H1 (cell line): ENCODE results near the gene BIRC7. TPM values are rescaled to one million over a fixed set of nuclear protein-coding genes. Genes with fewer than 3 reads are reported as not detected.

Experiments
- BRCA1 ChIP-seq: IDR thresholded peaks from 2 replicates; pipeline ENCODE4 v1.6.1; 2012; ENCODE audit warnings: low read depth, low read length, improper control_type of control experiment
- CHD7 ChIP-seq: fragments of 300-600 bp; sonication (generic); IDR thresholded peaks from 2 replicates; pipeline ENCODE4 v1.7.1; 2012; ENCODE audit warnings: low read length, moderate library complexity, mild to moderate bottlenecking, inconsistent platforms; ENCODE audit not compliant: insufficient replicate concordance
- CREB1 ChIP-seq: IDR thresholded peaks from 2 replicates; pipeline ENCODE4 v1.6.1; 2012; ENCODE audit warnings: inconsistent platforms
- HDAC6 ChIP-seq: IDR thresholded peaks from one replicate; pipeline ENCODE4 v1.7.1; 2012; ENCODE audit warnings: low read depth, mild to moderate bottlenecking, inconsistent platforms, low read length, moderate library complexity
- PHF8 ChIP-seq: fragments of 200-600 bp; sonication (generic); conservative IDR thresholded peaks from 2 replicates; pipeline ENCODE4 v1.7.1; 2012; ENCODE audit warnings: low read depth, mild to moderate bottlenecking, inconsistent platforms, low read length, moderate library complexity
- RAD21 ChIP-seq, 2 experiments: IDR thresholded peaks in 1 of 2; conservative IDR thresholded peaks in 1 of 2; 2 replicates each; pipeline ENCODE4 v1.6.1; 2011; ENCODE audit warnings: low read depth in 2 of 2, low read length in 2 of 2, improper control_type of control experiment in 1 of 2, inconsistent platforms in 1 of 2, mild to moderate bottlenecking in 1 of 2, moderate library complexity in 1 of 2
- RXRA ChIP-seq: IDR thresholded peaks from 2 replicates; pipeline ENCODE4 v1.6.1; 2011; ENCODE audit warnings: low read depth, mild to moderate bottlenecking, low read length, moderate library complexity; ENCODE audit not compliant: insufficient read depth
- SIN3A ChIP-seq, 2 experiments: IDR thresholded peaks in 1 of 2; conservative IDR thresholded peaks in 1 of 2; 2 replicates each; pipeline ENCODE4 v1.6.1; 2011 to 2012; ENCODE audit warnings: low read length in 2 of 2, improper control_type of control experiment in 1 of 2, low read depth in 1 of 2, mild to moderate bottlenecking in 1 of 2
- YY1 ChIP-seq: IDR thresholded peaks from 2 replicates; pipeline ENCODE4 v1.6.1; 2011; ENCODE audit warnings: low read depth, mild to moderate bottlenecking, low read length
- polyA plus RNA-seq, 7 experiments: library from polyadenylated mRNA; depleted of rRNA in 3 of 7; stranded (reverse) in 5 of 7; unstranded in 2 of 7; fragments of >200 nt in 5 of 7; fragments of 200-250 nt in 2 of 7; gene quantifications; 1 replicate in 5 of 7; 2 replicates in 1 of 7; 4 replicates in 1 of 7; pipeline versions ENCODE4 v1.2.1 to v1.2.3, GENCODE V29; 2011 to 2013; ENCODE audit warnings: missing spikeins in 2 of 7, mixed read lengths in 2 of 7
- total RNA-seq: library from RNA; stranded (reverse); fragmentation: NEBNext Ultra II Directional; extraction: Animal tissue kit (Norgen Biotek cat#: 25700); gene quantifications from 2 replicates; pipeline ENCODE4 v1.2.1, GENCODE V29; 2021

Gene BIRC7
- total and polyA plus RNA-seq, 2 of the 8 experiments (the other 6 are each of a cell fraction or from before 2014, with no cell fraction given) = 0.11 to 0.41 TPM

DNA sequence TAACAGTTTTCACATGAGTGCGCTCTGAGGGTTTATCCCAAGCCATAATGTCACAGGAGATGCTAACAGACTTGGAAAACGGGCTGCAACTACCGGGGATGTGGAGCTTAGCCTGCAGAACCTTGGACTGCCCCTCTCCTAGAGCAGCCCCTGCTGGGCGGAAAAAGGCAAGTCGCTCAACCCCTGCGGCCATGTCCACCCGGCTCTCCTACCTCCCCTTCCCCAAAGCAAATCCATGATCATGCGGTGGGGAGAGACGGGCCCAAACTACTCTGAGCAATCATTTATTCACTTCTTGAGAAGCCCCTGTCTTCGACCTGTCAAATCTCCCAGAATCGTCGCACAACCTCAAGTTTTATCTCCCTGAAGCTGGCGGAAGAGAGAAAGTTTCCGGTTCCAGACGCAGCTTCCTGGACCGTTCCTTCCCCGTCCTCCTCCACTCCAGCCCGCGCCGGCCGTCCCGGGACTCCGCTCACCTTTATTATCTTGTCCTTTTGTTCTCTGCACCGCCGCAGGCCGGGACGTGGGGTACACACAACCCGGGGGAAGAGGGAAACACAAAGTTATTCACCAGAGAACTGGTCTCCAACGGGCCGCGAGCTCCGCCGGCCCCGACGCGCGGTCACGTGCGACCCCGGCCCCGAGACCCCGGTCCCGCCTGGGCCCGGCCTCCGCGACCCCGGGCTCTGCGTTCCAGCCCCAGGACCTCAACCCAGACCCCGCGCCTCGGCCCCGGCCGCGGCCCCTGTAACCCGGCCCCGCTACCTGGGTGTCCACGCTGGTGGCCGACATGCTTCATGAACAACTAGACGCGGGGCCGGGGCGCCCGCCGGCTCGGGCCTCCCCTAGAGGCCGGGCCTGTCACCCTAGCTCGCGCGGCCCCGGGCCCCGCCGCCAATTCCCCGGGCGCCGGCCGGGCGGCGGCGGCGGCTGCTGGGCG, 20.3 kb upstream of the BIRC7 start (continued):
- TF ChIP-seq CHD7 (no peak), PHF8 (peak; percentile 55), SIN3A (conservative IDR thresholded peaks at IDR 0.05 in 1 of 2, IDR thresholded peaks at IDR 0.05 in 1 of 2; ENCODE audit: low read depth in 1 of 2, low read length in 2 of 2) (peak; percentile 70 to 83; a peak in 2 of 4 replicates), RXRA (no peak), RAD21 (IDR thresholded peaks at IDR 0.05 in 1 of 2, conservative IDR thresholded peaks at IDR 0.05 in 1 of 2; ENCODE audit: low read depth in 2 of 2, low read length in 2 of 2) (peak; percentile 57 to 61), BRCA1 (no peak), HDAC6 (no peak), CREB1 (no peak), YY1 (peak; percentile 59)
